ENCODE results near the gene PRDM16.

PRDM16 gene

GRCh38 chr1:3070644-3071564, 1.9 kb downstream of the PRDM16 start:
- no peak for DNase-seq

GRCh38 chr1:3071565-3072390, 2.8 kb downstream of the PRDM16 start:
- no peak for DNase-seq

DNA sequence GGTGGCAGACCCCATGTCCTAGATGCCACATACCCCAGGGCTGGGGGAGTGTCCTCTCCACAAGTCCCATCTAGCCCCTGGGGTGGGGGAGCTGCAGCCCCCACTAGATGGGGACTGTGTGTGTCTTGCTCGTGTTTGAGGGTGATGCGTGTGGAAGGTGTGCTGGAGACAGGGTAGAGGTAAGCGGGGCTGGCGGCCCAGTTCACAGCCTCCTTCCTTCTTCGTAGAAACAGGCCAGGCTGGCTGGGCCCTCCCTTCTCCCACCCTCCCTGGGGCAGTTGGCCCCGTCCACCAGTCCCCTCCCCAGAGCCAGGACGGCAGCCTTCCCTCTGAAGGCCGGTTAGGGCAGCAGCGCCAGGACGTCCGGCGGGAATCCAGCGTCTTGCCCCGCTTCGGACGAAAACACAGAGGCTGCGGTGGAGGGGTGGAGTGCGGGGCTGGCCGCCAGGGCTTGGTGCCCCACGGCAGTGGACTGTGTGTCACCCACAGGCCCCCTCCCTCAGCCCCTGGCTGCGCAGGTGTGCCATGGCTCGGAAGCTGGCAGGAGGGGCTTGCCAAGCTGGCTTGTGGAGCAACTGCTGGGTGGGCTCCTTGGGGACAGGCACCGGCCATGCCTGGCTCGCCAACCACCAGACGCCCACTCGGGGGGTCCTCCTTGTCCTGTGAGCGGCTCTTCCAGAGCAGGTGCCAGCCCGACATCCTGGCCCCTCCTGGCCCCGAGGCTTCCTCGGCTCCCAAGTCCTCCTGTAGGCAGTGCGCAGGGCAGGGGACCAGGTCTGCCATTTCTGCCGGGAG, 3.6 kb downstream of the PRDM16 start:
- no peak for DNase-seq

GRCh38 chr1:3073186-3073488, 4.1 kb downstream of the PRDM16 start:
- DNase-seq: no peak

- no peak for DNase-seq
These were observed 4.7 kb downstream of the PRDM16 start for GRCh38 chr1:3073489-3074296.

DNA sequence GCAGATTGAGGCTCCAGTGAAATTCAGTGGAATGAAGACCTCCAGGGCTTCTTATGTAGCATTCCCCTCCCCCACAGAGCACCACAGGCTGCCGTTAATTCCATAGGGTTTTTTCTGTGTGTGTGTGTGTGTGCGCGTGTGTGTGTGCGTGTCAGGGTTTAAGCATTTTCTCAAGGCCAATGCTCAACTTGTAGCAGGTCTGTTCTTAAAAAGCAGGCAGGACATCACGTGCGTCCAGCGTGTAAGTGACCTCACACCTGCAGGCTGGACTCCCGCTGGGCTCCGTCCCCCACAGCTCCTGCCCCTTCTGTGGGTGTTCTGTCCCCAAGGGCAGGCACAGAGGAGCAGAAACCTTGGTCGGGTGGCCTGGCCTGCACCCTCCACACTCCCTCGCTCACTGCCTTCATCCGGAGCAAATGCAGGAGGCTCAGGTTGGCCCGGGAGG, 5.3 kb downstream of the PRDM16 start:
- no peak for DNase-seq

- no peak for DNase-seq
These were observed 5.8 kb downstream of the PRDM16 start for GRCh38 chr1:3074800-3075199.

- DNase-seq: no peak
These were observed 6.8 kb downstream of the PRDM16 start for GRCh38 chr1:3075666-3076362.

DNA sequence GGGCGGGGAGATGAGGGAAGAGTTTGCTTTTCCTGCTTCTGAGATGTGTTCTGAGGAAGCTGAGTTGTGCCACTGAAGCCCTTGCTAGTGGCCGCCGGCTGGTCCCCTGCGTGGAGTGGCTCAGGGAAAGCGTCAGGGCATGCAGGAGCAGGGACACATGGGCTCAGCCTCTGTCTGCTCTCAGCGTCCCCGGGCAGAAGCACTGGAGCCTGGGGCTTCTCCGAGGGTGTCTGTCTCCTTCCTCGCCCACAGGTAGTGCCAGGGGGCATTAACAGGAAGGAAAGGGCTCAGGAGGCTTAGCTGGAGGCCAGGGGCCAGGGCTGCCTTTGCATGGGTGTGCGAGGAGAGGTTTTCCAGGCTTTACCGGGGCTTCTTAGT, 7.3 kb downstream of the PRDM16 start:
- DNase-seq: no peak

DNA sequence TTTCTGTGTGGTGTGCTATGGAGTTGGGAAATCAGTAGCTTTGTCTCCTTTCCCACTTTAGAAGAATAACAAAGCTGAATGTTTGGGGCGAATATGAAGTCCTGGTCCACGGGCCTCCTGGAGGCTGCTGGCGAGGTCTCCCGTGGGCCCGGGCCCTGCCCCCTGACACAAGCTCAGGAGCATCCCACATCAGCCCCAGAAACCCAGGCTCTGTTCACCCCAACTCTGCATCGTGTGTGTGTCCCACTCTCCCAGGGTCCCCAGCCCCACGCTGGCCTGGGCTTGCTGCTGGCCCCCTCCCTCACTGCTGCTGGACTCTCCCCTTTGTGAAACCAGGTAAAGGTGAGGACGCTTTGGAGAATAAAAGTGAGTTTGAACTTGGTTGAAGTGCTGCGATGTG, 8.1 kb downstream of the PRDM16 start:
- no peak for DNase-seq

DNA sequence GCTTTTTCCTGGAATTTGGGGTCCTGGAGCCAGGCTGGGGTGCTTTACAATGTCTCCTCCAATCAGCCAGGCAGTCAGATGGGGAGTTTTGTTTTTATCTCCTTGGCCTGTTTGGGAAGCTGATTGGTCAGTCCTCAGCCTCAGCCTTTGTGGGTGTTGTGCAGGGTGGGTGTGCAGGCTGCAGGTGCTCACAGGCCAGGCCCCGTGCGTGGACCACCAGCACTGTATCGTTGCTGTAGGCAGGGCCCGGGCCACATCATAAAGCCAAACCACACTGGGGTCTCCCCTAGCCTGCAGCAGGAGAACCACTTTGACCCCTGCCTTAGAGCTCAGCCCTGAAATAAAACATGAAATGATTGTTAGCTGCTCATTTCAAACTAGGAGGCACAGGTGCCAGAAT, 8.6 kb downstream of the PRDM16 start:
- DNase-seq: no peak

- DNase-seq: no peak
These were observed 9.4 kb downstream of the PRDM16 start for GRCh38 chr1:3078430-3078861.

GRCh38 chr1:3078871-3079270, 9.9 kb downstream of the PRDM16 start:
- no peak for DNase-seq

- DNase-seq: no peak
These were observed 10.5 kb downstream of the PRDM16 start for GRCh38 chr1:3079381-3080052.

GRCh38 chr1:3080053-3080955, 11.3 kb downstream of the PRDM16 start:
- DNase-seq: no peak

DNA sequence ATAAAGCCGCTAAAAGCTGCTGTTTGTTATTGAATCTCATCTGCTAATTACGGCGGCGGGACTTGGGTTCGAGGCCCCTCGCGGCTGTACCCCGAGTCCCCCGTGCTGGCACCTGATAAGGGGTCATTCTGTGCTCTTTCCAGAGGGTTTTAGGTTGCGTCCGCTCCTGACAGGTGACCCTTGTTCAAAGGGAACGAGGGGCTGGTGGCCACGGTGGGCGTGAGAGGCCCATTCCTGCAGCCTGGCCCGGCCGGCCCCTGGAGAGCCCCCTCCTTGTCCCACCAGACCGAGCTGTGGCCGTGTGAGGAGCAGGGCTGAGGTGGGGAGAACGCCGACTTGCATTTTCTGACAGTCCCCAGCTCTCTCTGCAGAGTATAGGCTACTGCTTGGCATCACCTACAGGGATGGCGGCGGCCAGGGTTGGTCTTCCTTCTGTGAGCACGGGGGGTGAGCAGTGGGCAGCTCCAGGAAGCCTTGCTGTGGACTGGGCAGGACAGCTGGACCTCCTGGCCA, 12.2 kb downstream of the PRDM16 start:
- DNase-seq: no peak

GRCh38 chr1:3082051-3082450, 13.0 kb downstream of the PRDM16 start:
- no peak for DNase-seq

GRCh38 chr1:3082571-3083516, 13.8 kb downstream of the PRDM16 start:
- no peak for DNase-seq

DNA sequence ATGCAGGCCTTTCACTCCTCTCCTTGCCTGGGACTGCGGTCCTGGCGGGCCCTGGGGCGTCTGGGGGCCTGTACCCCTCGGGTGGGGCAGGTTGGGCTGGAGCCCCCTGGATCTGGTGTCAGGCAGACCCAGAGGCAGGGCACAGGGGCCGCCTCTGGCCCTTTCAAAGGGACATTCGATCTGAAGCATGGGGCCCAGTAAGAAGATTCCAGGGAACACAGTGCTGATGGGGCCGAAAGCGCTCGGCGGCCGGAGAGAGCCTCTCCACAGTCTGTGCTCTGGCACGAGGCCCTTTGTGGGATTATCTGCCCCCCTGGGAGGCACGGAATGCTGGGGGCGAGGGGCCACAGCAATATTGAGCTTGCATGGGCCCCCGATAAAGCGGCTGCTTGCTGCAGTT, 15.2 kb downstream of the PRDM16 start:
- no peak for DNase-seq

All from CD4-positive, alpha-beta T cell treated with Interleukin-4 for 1 hour (primary cell).